Measurements from ENCODE around the gene EFCAB8.

GRCh38 chr20:33009214-33010132, 150.8 kb downstream of the EFCAB8 start:
- no peak for TF ChIP-seq TAF1 (conservative IDR thresholded peaks at IDR 0.05)
- TF ChIP-seq CTCF (IDR thresholded peaks at IDR 0.05; ENCODE audit: low read depth, low read length, missing input control) = no peak
- no peak for TF ChIP-seq RAD21 (IDR thresholded peaks at IDR 0.05)
- TF ChIP-seq ATF3 (IDR thresholded peaks at IDR 0.05) = no peak
- no peak for TF ChIP-seq MAX (IDR thresholded peaks at IDR 0.05)
- TF ChIP-seq YY1 (IDR thresholded peaks at IDR 0.05) = no peak

Data from liver (tissue), 3 donors.